HG02943 (cell line): ENCODE results near the gene ENHO.

Source experiments
- ATAC-seq: cut with Tn5 transposase; IDR thresholded peaks from one replicate; pipeline ENCODE4 v1.9.1; 2021; ENCODE audit warnings: mild to moderate bottlenecking, low read depth, moderate library complexity; ENCODE audit not compliant: unreplicated experiment

ENHO gene

GRCh38 chr9:34508951-34509350 is 13.8 kb downstream of the ENHO start:
- no peak for ATAC-seq

- ATAC-seq: no peak
Observed at GRCh38 chr9:34508463-34508862, 14.3 kb downstream of the ENHO start.

- ATAC-seq: no peak
Observed at GRCh38 chr9:34507966-34508365, 14.8 kb downstream of the ENHO start.

GRCh38 chr9:34507556-34507955 is 15.2 kb downstream of the ENHO start:
- no peak for ATAC-seq

- no peak for ATAC-seq
Observed at GRCh38 chr9:34506623-34507022, 16.2 kb downstream of the ENHO start.

- no peak for ATAC-seq
Observed at GRCh38 chr9:34505370-34506120, 17.2 kb downstream of the ENHO start.

GRCh38 chr9:34503406-34503805 is 19.4 kb downstream of the ENHO start:
- no peak for ATAC-seq

- no peak for ATAC-seq
Observed at GRCh38 chr9:34502891-34503290, 19.9 kb downstream of the ENHO start.

- no peak for ATAC-seq
Observed at GRCh38 chr9:34502471-34502870, 20.3 kb downstream of the ENHO start.

GRCh38 chr9:34501889-34502425 is 20.8 kb downstream of the ENHO start:
- no peak for ATAC-seq

- ATAC-seq: no peak
Observed at GRCh38 chr9:34501372-34501771, 21.4 kb downstream of the ENHO start.

GRCh38 chr9:34500623-34501267 is 22.0 kb downstream of the ENHO start:
- no peak for ATAC-seq

GRCh38 chr9:34499076-34499475 is 23.7 kb downstream of the ENHO start:
- no peak for ATAC-seq

GRCh38 chr9:34498553-34498952 is 24.2 kb downstream of the ENHO start:
- ATAC-seq: no peak

- ATAC-seq: no peak
Observed at GRCh38 chr9:34496149-34496712, 26.6 kb downstream of the ENHO start.

GRCh38 chr9:34493972-34494535 is 28.7 kb downstream of the ENHO start:
- ATAC-seq: no peak

GRCh38 chr9:34492051-34492450 is 30.7 kb downstream of the ENHO start:
- ATAC-seq: no peak

- ATAC-seq: no peak
Observed at GRCh38 chr9:34491596-34491995, 31.2 kb downstream of the ENHO start.

GRCh38 chr9:34490760-34491159 is 32.0 kb downstream of the ENHO start:
- ATAC-seq: no peak

GRCh38 chr9:34490360-34490759 is 32.4 kb downstream of the ENHO start:
- no peak for ATAC-seq

GRCh38 chr9:34486572-34486971 is 36.2 kb downstream of the ENHO start:
- ATAC-seq: no peak
